Measurements from ENCODE around the gene SYT12. TPM values are rescaled to one million over a fixed set of nuclear protein-coding genes. Genes with fewer than 3 reads are reported as not detected.

Gene SYT12
- total RNA-seq, 1 donor from 2014 or later = not detected

DNA sequence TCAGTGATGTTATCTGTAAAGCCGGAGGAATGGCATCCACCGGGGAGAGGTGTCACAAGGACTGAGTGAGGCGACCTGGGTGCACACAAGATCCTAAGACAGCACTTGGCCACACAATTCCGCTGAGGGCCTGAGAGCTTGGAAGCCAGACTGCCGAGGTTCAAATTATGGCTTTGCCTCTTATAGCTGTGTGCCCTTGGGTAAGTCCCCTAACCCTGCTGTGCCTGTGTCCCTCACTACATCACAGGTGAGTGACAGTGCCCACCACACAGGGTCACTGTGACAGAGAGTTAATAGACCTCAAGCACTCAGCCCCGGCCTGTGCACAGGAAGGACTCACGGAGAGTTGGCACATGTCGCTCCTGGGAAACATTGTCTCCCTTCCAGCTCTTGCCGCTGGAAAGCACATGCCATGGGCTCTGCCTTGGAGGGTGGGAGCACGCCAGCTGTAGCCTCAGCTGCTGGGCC is 34.3 kb downstream of the SYT12 start:
- no peak for DNase-seq
- Histone ChIP-seq H3K27ac (peak overlapping the region; percentile 77), H3K27me3 (ENCODE audit: low read depth) (peaks cover 10% of the 10 kb centered on the region), H3K9me3 (no peaks in the 10 kb centered on the region), H3K36me3 (no peaks in the 10 kb centered on the region), H3K4me1 (peaks cover 30% of the 10 kb centered on the region), H3K4me3 (peak overlapping the region; percentile 72)
- peak in 1 of 2 donors; percentile 13 for ATAC-seq
- TF ChIP-seq, protein P1, sequence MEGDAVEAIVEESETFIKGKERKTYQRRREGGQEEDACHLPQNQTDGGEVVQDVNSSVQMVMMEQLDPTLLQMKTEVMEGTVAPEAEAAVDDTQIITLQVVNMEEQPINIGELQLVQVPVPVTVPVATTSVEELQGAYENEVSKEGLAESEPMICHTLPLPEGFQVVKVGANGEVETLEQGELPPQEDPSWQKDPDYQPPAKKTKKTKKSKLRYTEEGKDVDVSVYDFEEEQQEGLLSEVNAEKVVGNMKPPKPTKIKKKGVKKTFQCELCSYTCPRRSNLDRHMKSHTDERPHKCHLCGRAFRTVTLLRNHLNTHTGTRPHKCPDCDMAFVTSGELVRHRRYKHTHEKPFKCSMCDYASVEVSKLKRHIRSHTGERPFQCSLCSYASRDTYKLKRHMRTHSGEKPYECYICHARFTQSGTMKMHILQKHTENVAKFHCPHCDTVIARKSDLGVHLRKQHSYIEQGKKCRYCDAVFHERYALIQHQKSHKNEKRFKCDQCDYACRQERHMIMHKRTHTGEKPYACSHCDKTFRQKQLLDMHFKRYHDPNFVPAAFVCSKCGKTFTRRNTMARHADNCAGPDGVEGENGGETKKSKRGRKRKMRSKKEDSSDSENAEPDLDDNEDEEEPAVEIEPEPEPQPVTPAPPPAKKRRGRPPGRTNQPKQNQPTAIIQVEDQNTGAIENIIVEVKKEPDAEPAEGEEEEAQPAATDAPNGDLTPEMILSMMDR (IDR thresholded peaks at IDR 0.05) = no peak
- intact Hi-C loops (cut with DNase I) = no loop called here

DNA sequence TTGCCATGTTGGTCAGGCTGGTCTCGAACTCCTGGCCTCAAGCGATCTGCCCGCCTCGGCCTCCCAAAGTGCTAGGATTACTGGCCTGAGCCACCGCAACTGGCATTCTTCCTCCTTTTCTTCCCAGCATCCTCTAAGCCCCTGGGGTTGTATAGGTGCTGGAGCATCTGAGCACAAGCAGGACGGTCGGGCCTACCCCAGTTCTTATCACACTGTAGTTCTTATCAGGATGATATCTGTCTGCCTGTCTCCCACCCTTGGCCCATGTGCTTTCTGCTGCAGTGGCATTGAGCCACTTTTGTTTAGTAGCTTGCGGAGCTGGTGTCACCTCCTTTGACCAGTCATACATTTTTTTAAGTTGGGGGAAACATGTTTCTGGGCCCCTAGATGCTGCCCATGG is 35.6 kb downstream of the SYT12 start:
- ATAC-seq (no peak), DNase-seq (no peak)
- Histone ChIP-seq H3K27me3 (ENCODE audit: low read depth) (peaks cover 10% of the 10 kb centered on the region), H3K4me1 (peaks cover 30% of the 10 kb centered on the region), H3K4me3 (no peak overlapping the region), H3K9me3 (no peaks in the 10 kb centered on the region), H3K27ac (no peak overlapping the region), H3K36me3 (no peaks in the 10 kb centered on the region)
- intact Hi-C loops (cut with DNase I) = no loop called here
- TF ChIP-seq, protein P1 (IDR thresholded peaks at IDR 0.05) = no peak

DNA sequence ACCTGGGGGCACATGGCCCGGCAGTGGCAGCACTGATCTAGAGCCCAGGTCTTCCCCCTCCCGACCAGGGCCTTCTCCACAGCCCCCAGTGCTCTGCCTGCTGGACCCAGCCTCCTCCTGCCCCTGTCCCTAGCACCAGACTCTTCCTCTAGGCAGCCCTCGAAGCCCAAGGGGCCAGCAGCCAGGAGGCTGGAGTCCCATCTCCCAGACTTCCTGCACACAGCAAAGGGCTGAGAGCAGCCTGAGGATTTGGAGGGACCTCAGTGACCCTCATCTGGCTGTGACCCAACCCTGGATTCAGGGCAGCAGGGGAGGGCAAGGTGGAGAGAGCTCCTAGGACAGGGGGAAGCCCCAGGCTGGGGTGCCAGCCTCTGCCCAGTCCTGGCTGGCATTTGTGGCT is 36.7 kb downstream of the SYT12 start:
- Histone ChIP-seq H3K27ac (no peak overlapping the region), H3K27me3 (ENCODE audit: low read depth) (peaks cover 10% of the 10 kb centered on the region), H3K4me3 (no peak overlapping the region), H3K36me3 (no peaks in the 10 kb centered on the region), H3K4me1 (peaks cover 23% of the 10 kb centered on the region), H3K9me3 (no peaks in the 10 kb centered on the region)
- DNase-seq = no peak
- ATAC-seq = no peak
- intact Hi-C loops (cut with DNase I) = no loop called here
- TF ChIP-seq, protein P1 (IDR thresholded peaks at IDR 0.05) = no peak

DNA sequence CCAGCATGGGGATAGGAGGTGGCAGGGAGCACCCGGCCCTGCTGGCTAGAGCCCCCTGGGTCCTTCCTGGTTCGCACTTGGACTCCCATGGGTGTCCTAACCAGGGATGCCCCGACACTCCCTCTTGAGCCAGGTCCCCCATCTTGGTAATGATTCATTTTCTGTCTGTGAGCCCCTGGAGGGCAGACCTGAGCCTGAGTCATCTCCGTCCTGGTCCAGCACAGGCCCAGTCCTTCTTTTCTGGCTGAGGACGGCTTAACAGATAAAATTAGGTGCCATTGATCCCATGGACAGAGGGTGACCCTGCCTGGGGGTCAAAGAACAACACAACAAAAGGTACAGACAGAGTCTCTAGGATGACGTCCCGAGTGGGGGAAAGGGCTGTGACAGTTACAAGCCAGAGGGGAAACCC is 37.2 kb downstream of the SYT12 start:
- Histone ChIP-seq H3K4me1 (peaks cover 19% of the 10 kb centered on the region), H3K4me3 (no peak overlapping the region), H3K9me3 (no peaks in the 10 kb centered on the region), H3K27me3 (ENCODE audit: low read depth) (peaks cover 10% of the 10 kb centered on the region), H3K36me3 (no peaks in the 10 kb centered on the region), H3K27ac (no peak overlapping the region)
- ATAC-seq = no peak
- intact Hi-C loops (cut with DNase I) = no loop called here
- no peak for DNase-seq
- TF ChIP-seq, protein P1 (IDR thresholded peaks at IDR 0.05) = no peak

DNA sequence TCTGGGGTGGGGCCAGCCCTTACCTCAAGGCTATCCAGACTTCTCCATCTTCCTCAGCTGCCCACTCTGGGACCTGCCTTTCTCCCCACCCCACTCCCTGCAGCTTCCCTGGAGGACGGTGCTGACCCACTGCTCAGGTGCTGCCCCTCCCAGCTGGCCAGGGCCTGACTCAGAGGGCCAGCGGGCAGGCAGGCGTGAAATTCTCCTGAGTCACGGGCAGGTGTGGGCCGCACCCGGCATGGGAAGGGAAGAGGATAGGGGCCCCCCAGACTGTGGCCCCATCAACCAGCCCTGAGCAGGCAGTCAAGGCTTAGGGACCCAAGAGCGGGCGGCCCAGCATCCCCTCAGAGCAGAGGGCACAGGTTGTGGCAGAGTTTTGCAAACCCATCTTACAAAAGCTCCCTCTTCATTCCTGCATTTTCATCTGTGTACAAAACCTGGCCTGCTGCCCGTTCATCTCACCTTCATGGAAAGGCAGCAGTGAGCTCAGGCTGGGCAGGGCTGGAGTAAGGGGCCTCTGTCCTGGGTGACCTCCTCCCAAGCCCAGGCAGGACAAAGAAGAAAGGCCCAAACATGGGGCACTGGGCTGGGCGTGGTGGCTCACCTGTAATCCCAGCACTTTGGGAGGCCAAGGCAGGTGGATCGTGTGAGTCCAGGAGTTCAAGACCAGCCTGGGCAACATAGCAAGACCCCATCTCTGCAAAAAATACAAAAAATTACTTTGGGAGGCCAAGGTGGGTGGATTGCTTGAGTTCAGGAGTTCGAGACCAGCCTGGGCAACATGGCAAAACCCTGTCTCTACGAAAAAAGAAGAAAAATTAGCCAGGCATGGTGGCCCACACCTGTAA is 39.8 kb downstream of the SYT12 start:
- no peak overlapping the region for H3K27ac ChIP-seq

More for the DNA sequence above, 39.8 kb downstream of the SYT12 start:
- TF ChIP-seq, protein P1 (IDR thresholded peaks at IDR 0.05) = no peak
- H3K27me3 ChIP-seq (ENCODE audit: low read depth) = no peaks in the 10 kb centered on the region
- H3K36me3 ChIP-seq = no peaks in the 10 kb centered on the region
- ATAC-seq = peak in 1 of 2 donors; percentile 43
- DNase-seq = no peak
- H3K9me3 ChIP-seq = no peaks in the 10 kb centered on the region
- H3K4me3 ChIP-seq = no peak overlapping the region
- H3K4me1 ChIP-seq = peaks cover under 1% of the 10 kb centered on the region
- intact Hi-C loops (cut with DNase I) = no loop called here
